Measurements from ENCODE around the gene ETNK2. TPM values are rescaled to one million over a fixed set of nuclear protein-coding genes. Genes with fewer than 3 reads are reported as not detected.

Gene ETNK2
- total RNA-seq, 4 donors from 2014 or later, result 5.6 to 15.3 (median 6.8) TPM

- Histone ChIP-seq H3K4me1 (peaks cover 7 to 33% (median 28%) of the 10 kb centered on the region in 4 donors), H3K4me3 (peak overlapping the region; percentile 56 to 70 (median 70)), H3K36me3 (no peaks in the 10 kb centered on the region), H3K27me3 (peaks cover 0 to 63% (median 15%) of the 10 kb centered on the region in 4 donors), H3K9me3 (no peaks in the 10 kb centered on the region), H3K27ac (replicated peaks in 1 of 4) (peak overlapping the region; percentile 64 to 76 (median 70))
- 70% methylated on average over 10 of the region's 25 CpGs for WGBS
- TF ChIP-seq POLR2AphosphoS5 (IDR thresholded peaks at IDR 0.05) (no peak), EP300 (IDR thresholded peaks at IDR 0.05) (no peak), CTCF (IDR thresholded peaks at IDR 0.05) (no peak), POLR2A (IDR thresholded peaks at IDR 0.05; ENCODE audit: low read depth) (no peak)
- intact Hi-C loops (cut with DNase I), result no loop called here
- no peak for DNase-seq (ENCODE audit: extremely low spot score)
Observed at GRCh38 chr1:204152310-204153044, 633 bp upstream of the ETNK2 start.

- Histone ChIP-seq H3K27me3 (peaks cover 0 to 53% (median 15%) of the 10 kb centered on the region in 4 donors), H3K4me3 (peak overlapping the region; percentile 56 to 70 (median 70)), H3K36me3 (peaks cover 0 to under 1% (median 0%) of the 10 kb centered on the region in 4 donors), H3K4me1 (peaks cover 7 to 33% (median 28%) of the 10 kb centered on the region in 4 donors), H3K9me3 (no peaks in the 10 kb centered on the region), H3K27ac (replicated peaks in 1 of 4) (peak overlapping the region; percentile 64 to 84 (median 75))
- WGBS, result no CpG with 5 or more reads among the region's 33 CpGs
- DNase-seq (ENCODE audit: extremely low spot score), result no peak
- intact Hi-C loops (cut with DNase I), result no loop called here
- TF ChIP-seq POLR2AphosphoS5 (IDR thresholded peaks at IDR 0.05), result no peak
- no peak for TF ChIP-seq EP300 (IDR thresholded peaks at IDR 0.05)
- no peak for TF ChIP-seq CTCF (IDR thresholded peaks at IDR 0.05)
- TF ChIP-seq POLR2A (IDR thresholded peaks at IDR 0.05; ENCODE audit: low read depth), result no peak
Observed at GRCh38 chr1:204150702-204151551, 917 bp downstream of the ETNK2 start.

- intact Hi-C loops (cut with DNase I), result no loop called here
- Histone ChIP-seq H3K27ac (replicated peaks in 1 of 4) (peak overlapping the region; percentile 64 to 84 (median 75)), H3K36me3 (peaks cover 0 to 4% (median 0%) of the 10 kb centered on the region in 4 donors), H3K9me3 (no peaks in the 10 kb centered on the region), H3K27me3 (peaks cover 0 to 43% (median 15%) of the 10 kb centered on the region in 4 donors), H3K4me3 (peak overlapping the region in 2 of 4 donors; percentile 69 to 70), H3K4me1 (peaks cover 7 to 33% (median 28%) of the 10 kb centered on the region in 4 donors)
- DNase-seq (ENCODE audit: extremely low spot score), result no peak
- TF ChIP-seq POLR2AphosphoS5 (IDR thresholded peaks at IDR 0.05), result peak in 1 of 2 donors; percentile 49
- TF ChIP-seq POLR2A (IDR thresholded peaks at IDR 0.05; ENCODE audit: low read depth), result no peak
- WGBS, result 85% methylated on average over 15 of the region's 16 CpGs
Observed at GRCh38 chr1:204149635-204150565, 1.9 kb downstream of the ETNK2 start.

GRCh38 chr1:204149107-204149506 is 2.7 kb downstream of the ETNK2 start:
- H3K36me3 ChIP-seq, result peaks cover 0 to 4% (median 0%) of the 10 kb centered on the region in 4 donors
- TF ChIP-seq POLR2A (IDR thresholded peaks at IDR 0.05; ENCODE audit: low read depth) (no peak), POLR2AphosphoS5 (IDR thresholded peaks at IDR 0.05) (no peak), EP300 (IDR thresholded peaks at IDR 0.05) (no peak), CTCF (IDR thresholded peaks at IDR 0.05) (no peak)
- no peak overlapping the region for H3K27ac ChIP-seq (replicated peaks in 1 of 4)
- 86% methylated on average over 2 of the region's 2 CpGs for WGBS
- DNase-seq (ENCODE audit: extremely low spot score), result no peak
- no peaks in the 10 kb centered on the region for H3K9me3 ChIP-seq
- H3K4me3 ChIP-seq, result no peak overlapping the region
- H3K4me1 ChIP-seq, result peaks cover 7 to 33% (median 28%) of the 10 kb centered on the region in 4 donors
- intact Hi-C loops (cut with DNase I), result no loop called here
- peaks cover 0 to 35% (median 15%) of the 10 kb centered on the region in 4 donors for H3K27me3 ChIP-seq
